PC-9 (cell line): ENCODE measurements around the gene TMC8. TPM values are rescaled to one million over a fixed set of nuclear protein-coding genes. Genes with fewer than 3 reads are reported as not detected.
A peak's percentile ranks its signal among the peaks of the same experiment; 100 is the strongest.

ENCODE experiments used
- BruUV-seq: library from RNA; stranded (reverse); fragments of 400-500 nt; replicated peaks from 2 replicates; lab custom pipeline; 2021; lab: Mats Ljungman, UMichigan
- CTCF ChIA-PET: fragments of 300-600 bp; sonication (Branson Sonifier 250); formaldehyde crosslinking; loops from one replicate; lab custom pipeline; 2022; ENCODE audit warnings: antibody characterized with exemption; lab: Charles Lee
- POLR2A ChIA-PET: fragments of 300-600 bp; sonication (Branson Sonifier 250); formaldehyde crosslinking; loops from one replicate; lab custom pipeline; 2022; ENCODE audit warnings: antibody characterized with exemption; ENCODE audit not compliant: unreplicated experiment; lab: Charles Lee
- DNase-seq, 2 experiments: peaks; one replicate each; pipeline versions ENCODE4 v3.0.0 to v3.0.0-alpha.2; 2015 to 2022; ENCODE audit warnings: mixed read lengths in 1 of 2
- H2AFZ ChIP-seq: fragments of 200-600 bp; sonication (generic); 2 replicates; pipeline ENCODE4 v1.8.1; 2017; ENCODE audit warnings: antibody characterized with exemption
- H3F3A ChIP-seq: fragments of 200-600 bp; sonication (generic); 2 replicates; pipeline ENCODE4 v1.8.1; 2017; ENCODE audit warnings: antibody characterized with exemption, mild to moderate bottlenecking, low read depth; ENCODE audit not compliant: insufficient read depth
- H3K27ac ChIP-seq: fragments of 200-600 bp; sonication (generic); 2 replicates; pipeline ENCODE4 v1.6.1; 2016; ENCODE audit warnings: mixed run types
- H3K27me3 ChIP-seq: fragments of 200-600 bp; sonication (generic); 2 replicates; pipeline ENCODE4 v1.6.1; 2016; ENCODE audit warnings: low read depth, mixed run types; ENCODE audit not compliant: insufficient read depth
- H3K36me3 ChIP-seq: fragments of 200-600 bp; sonication (generic); 2 replicates; pipeline ENCODE4 v1.6.1; 2016; ENCODE audit warnings: low read depth, mixed run types
- H3K4me1 ChIP-seq: fragments of 200-600 bp; sonication (generic); replicated peaks from 2 replicates; pipeline ENCODE4 v1.6.1; 2016; ENCODE audit warnings: mixed run types; ENCODE audit not compliant: insufficient read depth
- H3K4me2 ChIP-seq: fragments of 200-600 bp; sonication (generic); 2 replicates; pipeline ENCODE4 v1.6.1; 2017; ENCODE audit warnings: mixed run types
- H3K4me3 ChIP-seq: fragments of 200-600 bp; sonication (generic); 2 replicates; pipeline ENCODE4 v1.6.1; 2016; ENCODE audit warnings: mixed run types
- H3K79me2 ChIP-seq: fragments of 200-600 bp; sonication (generic); 2 replicates; pipeline ENCODE4 v1.6.1; 2017; ENCODE audit warnings: low read depth, mixed run types
- H3K9me2 ChIP-seq: fragments of 200-600 bp; sonication (generic); 2 replicates; pipeline ENCODE4 v1.8.1; 2017; ENCODE audit warnings: mild to moderate bottlenecking; ENCODE audit not compliant: insufficient read depth
- H3K9me3 ChIP-seq: fragments of 200-600 bp; sonication (generic); 2 replicates; pipeline ENCODE4 v1.8.1; 2016; ENCODE audit warnings: low read depth; ENCODE audit not compliant: insufficient read depth
- H4K20me1 ChIP-seq: fragments of 200-600 bp; sonication (generic); 2 replicates; pipeline ENCODE4 v1.8.1; 2017; ENCODE audit not compliant: insufficient read depth
- CTCF ChIP-seq: fragments of 200-600 bp; sonication (generic); conservative IDR thresholded peaks from 2 replicates; pipeline ENCODE4 v1.6.1; 2017; ENCODE audit warnings: mixed run types, antibody characterized with exemption, mild to moderate bottlenecking, moderate library complexity
- EZH2 ChIP-seq: fragments of 200-600 bp; sonication (generic); IDR thresholded peaks from 2 replicates; pipeline ENCODE4 v1.8.0; 2017; ENCODE audit warnings: antibody characterized with exemption, low read depth
- intact Hi-C: fragments of 100-400 bp; cut with micrococcal nuclease; formaldehyde crosslinking; loops from one replicate; pipeline ENCODE4 v1.10.0; 2022; ENCODE audit not compliant: unreplicated experiment
- total RNA-seq: library from RNA; stranded (reverse); gene quantifications from 2 replicates; pipeline ENCODE4 v1.2.3, GENCODE V29; 2021

TMC8 gene
- total RNA-seq, 1 experiment from 2014 or later: 1.9 TPM

GRCh38 chr17:78168242-78168902, 37.8 kb downstream of the TMC8 start, which contains the start of gene SYNGR2:
SYNGR2 (plus strand) TSS chr17:78168581; CDS start chr17:78168617, 36 bp downstream.
- intact Hi-C loops: no loop called here
- BruUV-seq: no TSS peak
- H3K79me2 ChIP-seq: 0 out of 2 replicates have a peak, but pooled peaks cover 6% of the 10 kb centered on the region
- H3F3A ChIP-seq: peaks cover 15% of the 10 kb centered on the region
- no peaks in the 10 kb centered on the region for H3K36me3 ChIP-seq
- H3K4me3 ChIP-seq: peak within 1 kb of the TSS; percentile 67
- H2AFZ ChIP-seq: peak within 1 kb of the TSS; percentile 58; the same call in 1 of the 2 replicates
- H3K27me3 ChIP-seq: no peaks in the 10 kb centered on the region
- peaks cover 7% of the 10 kb centered on the region; the same call in 1 of the 2 replicates for H4K20me1 ChIP-seq
- POLR2A ChIA-PET: no interaction called here
- H3K9me2 ChIP-seq: no peaks in the 10 kb centered on the region
- TF ChIP-seq CTCF (no peak), EZH2 (no peak)
- CTCF ChIA-PET: interaction anchor here (0.6 to 1.1 kb wide), 3 partner anchors 18 to 873 kb away, joined by 4 to 7 read pairs (median 5); partner anchors contain the start of gene TK1
- no peak within 1 kb of the TSS for H3K27ac ChIP-seq
- H3K4me1 ChIP-seq: peaks cover 10% of the 10 kb centered on the region; the same call in 1 of the 2 replicates
- no peaks in the 10 kb centered on the region for H3K9me3 ChIP-seq
- peak within 1 kb of the TSS; percentile 81 for H3K4me2 ChIP-seq
- peak; percentile 55 to 89 for DNase-seq

- ChIA-PET CTCF (interaction anchor here (0.6 to 1.2 kb wide), 7 partner anchors 17 to 872 kb away, joined by 3 to 7 read pairs (median 4); partner anchors contain the start of gene TK1), POLR2A (interaction anchor here (0.6 to 0.7 kb wide), 3 partner anchors 17 to 72 kb away, joined by 4 to 12 read pairs (median 8); no protein-coding TSS in a partner anchor)
- Histone ChIP-seq H3K79me2 (0 out of 2 replicates have a peak, but pooled peaks cover 6% of the 10 kb centered on the region), H3K27ac (no peak overlapping the region), H4K20me1 (peaks cover 7% of the 10 kb centered on the region; the same call in 1 of the 2 replicates), H3K9me3 (no peaks in the 10 kb centered on the region), H3K4me2 (peak overlapping the region; percentile 81), H3K9me2 (no peaks in the 10 kb centered on the region), H3K36me3 (no peaks in the 10 kb centered on the region), H2AFZ (no peak overlapping the region), H3F3A (peaks cover 23% of the 10 kb centered on the region), H3K4me3 (peak overlapping the region; percentile 67), H3K27me3 (no peaks in the 10 kb centered on the region), H3K4me1 (peaks cover 10% of the 10 kb centered on the region; the same call in 1 of the 2 replicates)
- intact Hi-C loops: loop anchor here (1.0 kb wide), 1 partner anchor 27 kb away; no protein-coding TSS in a partner anchor
- BruUV-seq: no TSS peak
- TF ChIP-seq EZH2 (no peak), CTCF (no peak)
- peak in 1 of 2 experiments; percentile 74 for DNase-seq
These were observed 38.6 kb downstream of the TMC8 start for GRCh38 chr17:78168903-78169793.
